ENCODE results near the gene SLC6A7. TPM values are rescaled to one million over a fixed set of nuclear protein-coding genes. Genes with fewer than 3 reads are reported as not detected.

The SLC6A7 gene
- total RNA-seq, 1 experiment from 2014 or later: not detected

GRCh38 chr5:150178262-150178661, 11.6 kb upstream of the SLC6A7 start:
- Mint-ChIP-seq H3K27me3 (ENCODE audit: unreplicated experiment) (peaks cover 57% of the 10 kb centered on the region), H3K27ac (ENCODE audit: unreplicated experiment) (no peak overlapping the region), H3K9me3 (ENCODE audit: low read depth, unreplicated experiment) (no peaks in the 10 kb centered on the region), H3K4me1 (ENCODE audit: low read depth, unreplicated experiment) (no peaks in the 10 kb centered on the region), H3K36me3 (ENCODE audit: insufficient read depth, unreplicated experiment) (no peaks in the 10 kb centered on the region), H3K4me3 (ENCODE audit: low read depth, unreplicated experiment) (no peak overlapping the region)
- BruUV-seq (replicated peaks): no TSS peak
- no peak for TF ChIP-seq CTCF (IDR thresholded peaks at IDR 0.05; ENCODE audit: unreplicated experiment)
- peak; percentile 25 for DNase-seq
- CTCF ChIA-PET: interaction anchor here (0.9 to 1.0 kb wide), 2 partner anchors 14 to 44 kb away, joined by 3 read pairs; no protein-coding TSS in a partner anchor
- intact Hi-C loops (cut with micrococcal nuclease; ENCODE audit: unreplicated experiment): no loop called here

- Mint-ChIP-seq H3K4me1 (ENCODE audit: low read depth, unreplicated experiment) (no peaks in the 10 kb centered on the region), H3K27ac (ENCODE audit: unreplicated experiment) (no peak overlapping the region), H3K9me3 (ENCODE audit: low read depth, unreplicated experiment) (no peaks in the 10 kb centered on the region), H3K36me3 (ENCODE audit: insufficient read depth, unreplicated experiment) (no peaks in the 10 kb centered on the region), H3K27me3 (ENCODE audit: unreplicated experiment) (peaks cover 57% of the 10 kb centered on the region), H3K4me3 (ENCODE audit: low read depth, unreplicated experiment) (no peak overlapping the region)
- BruUV-seq (replicated peaks): no TSS peak
- no peak for TF ChIP-seq CTCF (IDR thresholded peaks at IDR 0.05; ENCODE audit: unreplicated experiment)
- intact Hi-C loops (cut with micrococcal nuclease; ENCODE audit: unreplicated experiment): no loop called here
- CTCF ChIA-PET: interaction anchor here (0.9 kb wide), 1 partner anchor 13 kb away, joined by 3 read pairs; no protein-coding TSS in a partner anchor
- no peak for DNase-seq
Observed at GRCh38 chr5:150179019-150179620, 10.7 kb upstream of the SLC6A7 start.

- BruUV-seq (replicated peaks): no TSS peak
- H3K27me3 Mint-ChIP-seq (ENCODE audit: unreplicated experiment): peaks cover 66% of the 10 kb centered on the region
- no peaks in the 10 kb centered on the region for H3K4me1 Mint-ChIP-seq (ENCODE audit: low read depth, unreplicated experiment)
- intact Hi-C loops (cut with micrococcal nuclease; ENCODE audit: unreplicated experiment): no loop called here
- H3K36me3 Mint-ChIP-seq (ENCODE audit: insufficient read depth, unreplicated experiment): no peaks in the 10 kb centered on the region
- H3K9me3 Mint-ChIP-seq (ENCODE audit: low read depth, unreplicated experiment): no peaks in the 10 kb centered on the region
- no peak overlapping the region for H3K27ac Mint-ChIP-seq (ENCODE audit: unreplicated experiment)
- DNase-seq: no peak
- CTCF ChIA-PET: no interaction called here
- TF ChIP-seq CTCF (IDR thresholded peaks at IDR 0.05; ENCODE audit: unreplicated experiment): no peak
- H3K4me3 Mint-ChIP-seq (ENCODE audit: low read depth, unreplicated experiment): no peak overlapping the region
Observed at GRCh38 chr5:150180241-150181026, 9.4 kb upstream of the SLC6A7 start.

- intact Hi-C loops (cut with micrococcal nuclease; ENCODE audit: unreplicated experiment): no loop called here
- H3K36me3 Mint-ChIP-seq (ENCODE audit: insufficient read depth, unreplicated experiment): no peaks in the 10 kb centered on the region
- peaks cover 66% of the 10 kb centered on the region for H3K27me3 Mint-ChIP-seq (ENCODE audit: unreplicated experiment)
- CTCF ChIA-PET: no interaction called here
- BruUV-seq (replicated peaks): no TSS peak
- no peaks in the 10 kb centered on the region for H3K9me3 Mint-ChIP-seq (ENCODE audit: low read depth, unreplicated experiment)
- no peak overlapping the region for H3K4me3 Mint-ChIP-seq (ENCODE audit: low read depth, unreplicated experiment)
- H3K4me1 Mint-ChIP-seq (ENCODE audit: low read depth, unreplicated experiment): no peaks in the 10 kb centered on the region
- TF ChIP-seq CTCF (IDR thresholded peaks at IDR 0.05; ENCODE audit: unreplicated experiment): no peak
- H3K27ac Mint-ChIP-seq (ENCODE audit: unreplicated experiment): no peak overlapping the region
- DNase-seq: no peak
Observed at GRCh38 chr5:150181027-150181426, 8.8 kb upstream of the SLC6A7 start.
